ENCODE measurements around the gene ADGRV1. TPM values are rescaled to one million over a fixed set of nuclear protein-coding genes. Genes with fewer than 3 reads are reported as not detected.
"Not testable (repeated sequence)": the region's sequence is repeated elsewhere in the genome, so short reads cannot be mapped to it uniquely, and the experiment has no call there.

Gene ADGRV1
- polyA plus RNA-seq, 4 donors, result 2.6 to 2.9 (median 2.7) TPM; not detected in 1

- Histone ChIP-seq H3K4me1 (ENCODE audit: control insufficient read depth in 3 of 3, insufficient read depth in 2 of 3, low read depth in 1 of 3, low read length in 2 of 3) (no peaks in the 10 kb centered on the region), H3K36me3 (ENCODE audit: control insufficient read depth in 3 of 3, insufficient read depth in 2 of 3, low read depth in 1 of 3, low read length in 3 of 3) (no peaks in the 10 kb centered on the region), H3K27me3 (ENCODE audit: control insufficient read depth in 3 of 3, insufficient read depth in 3 of 3, low read length in 3 of 3) (no peaks in the 10 kb centered on the region), H3K9me3 (ENCODE audit: control insufficient read depth in 2 of 2, insufficient read depth in 1 of 2, low read depth in 1 of 2, low read length in 1 of 2) (no peaks in the 10 kb centered on the region), H3K4me3 (ENCODE audit: low read depth in 1 of 3, low read length in 3 of 3) (no peak overlapping the region), H3K27ac (ENCODE audit: low read depth in 1 of 3, low read length in 2 of 3) (no peak overlapping the region)
- no peak for DNase-seq
- FAIRE-seq, result no peak
- 90 to 96% (median 91%) methylated on average over 3 of the region's 3 CpGs for WGBS, 3 donors
Observed at GRCh38 chr5:90590170-90590569, 31.6 kb downstream of the ADGRV1 start.

GRCh38 chr5:90593083-90593482 is 34.5 kb downstream of the ADGRV1 start:
- H3K27ac ChIP-seq (ENCODE audit: low read depth in 1 of 3, low read length in 2 of 3); FAIRE-seq; H3K4me3 ChIP-seq (ENCODE audit: low read depth in 1 of 3, low read length in 3 of 3); DNase-seq; H3K27me3 ChIP-seq (ENCODE audit: control insufficient read depth in 3 of 3, insufficient read depth in 3 of 3, low read length in 3 of 3); H3K9me3 ChIP-seq (ENCODE audit: control insufficient read depth in 2 of 2, insufficient read depth in 1 of 2, low read depth in 1 of 2, low read length in 1 of 2); H3K36me3 ChIP-seq (ENCODE audit: control insufficient read depth in 3 of 3, insufficient read depth in 2 of 3, low read depth in 1 of 3, low read length in 3 of 3); H3K4me1 ChIP-seq (ENCODE audit: control insufficient read depth in 3 of 3, insufficient read depth in 2 of 3, low read depth in 1 of 3, low read length in 2 of 3): not testable (repeated sequence)
- 92% methylated on average over 6 of the region's 6 CpGs for WGBS, 3 donors

- not testable (repeated sequence) for H3K4me1 ChIP-seq (ENCODE audit: control insufficient read depth in 3 of 3, insufficient read depth in 2 of 3, low read depth in 1 of 3, low read length in 2 of 3); FAIRE-seq; DNase-seq; H3K36me3 ChIP-seq (ENCODE audit: control insufficient read depth in 3 of 3, insufficient read depth in 2 of 3, low read depth in 1 of 3, low read length in 3 of 3); H3K9me3 ChIP-seq (ENCODE audit: control insufficient read depth in 2 of 2, insufficient read depth in 1 of 2, low read depth in 1 of 2, low read length in 1 of 2); H3K27ac ChIP-seq (ENCODE audit: low read depth in 1 of 3, low read length in 2 of 3); H3K4me3 ChIP-seq (ENCODE audit: low read depth in 1 of 3, low read length in 3 of 3); H3K27me3 ChIP-seq (ENCODE audit: control insufficient read depth in 3 of 3, insufficient read depth in 3 of 3, low read length in 3 of 3)
- WGBS, 3 donors, result 93 to 98% (median 96%) methylated on average over 9 to 34 of the region's 34 CpGs
Observed at GRCh38 chr5:90595766-90596165, 37.2 kb downstream of the ADGRV1 start.

- no peaks in the 10 kb centered on the region for H3K36me3 ChIP-seq (ENCODE audit: control insufficient read depth in 3 of 3, insufficient read depth in 2 of 3, low read depth in 1 of 3, low read length in 3 of 3)
- H3K4me1 ChIP-seq (ENCODE audit: control insufficient read depth in 3 of 3, insufficient read depth in 2 of 3, low read depth in 1 of 3, low read length in 2 of 3), result no peaks in the 10 kb centered on the region
- DNase-seq, result no peak
- H3K27ac ChIP-seq (ENCODE audit: low read depth in 1 of 3, low read length in 2 of 3), result no peak overlapping the region
- FAIRE-seq, result no peak
- 89 to 91% (median 90%) methylated on average over 7 of the region's 7 CpGs for WGBS, 3 donors
- no peaks in the 10 kb centered on the region for H3K27me3 ChIP-seq (ENCODE audit: control insufficient read depth in 3 of 3, insufficient read depth in 3 of 3, low read length in 3 of 3)
- no peak overlapping the region for H3K4me3 ChIP-seq (ENCODE audit: low read depth in 1 of 3, low read length in 3 of 3)
- H3K9me3 ChIP-seq (ENCODE audit: control insufficient read depth in 2 of 2, insufficient read depth in 1 of 2, low read depth in 1 of 2, low read length in 1 of 2), result no peaks in the 10 kb centered on the region
Observed at GRCh38 chr5:90598293-90598692, 39.7 kb downstream of the ADGRV1 start.

- WGBS, 3 donors, result 90 to 94% (median 93%) methylated on average over 3 of the region's 3 CpGs
- FAIRE-seq; H3K27me3 ChIP-seq (ENCODE audit: control insufficient read depth in 3 of 3, insufficient read depth in 3 of 3, low read length in 3 of 3); H3K27ac ChIP-seq (ENCODE audit: low read depth in 1 of 3, low read length in 2 of 3); H3K36me3 ChIP-seq (ENCODE audit: control insufficient read depth in 3 of 3, insufficient read depth in 2 of 3, low read depth in 1 of 3, low read length in 3 of 3); H3K4me3 ChIP-seq (ENCODE audit: low read depth in 1 of 3, low read length in 3 of 3); H3K4me1 ChIP-seq (ENCODE audit: control insufficient read depth in 3 of 3, insufficient read depth in 2 of 3, low read depth in 1 of 3, low read length in 2 of 3); H3K9me3 ChIP-seq (ENCODE audit: control insufficient read depth in 2 of 2, insufficient read depth in 1 of 2, low read depth in 1 of 2, low read length in 1 of 2); DNase-seq: not testable (repeated sequence)
Observed at GRCh38 chr5:90600307-90600706, 41.7 kb downstream of the ADGRV1 start.

GRCh38 chr5:90601468-90601867 is 42.9 kb downstream of the ADGRV1 start:
- peaks cover 0 to 3% (median 0%) of the 10 kb centered on the region in 3 donors for H3K4me1 ChIP-seq (ENCODE audit: control insufficient read depth in 3 of 3, insufficient read depth in 2 of 3, low read depth in 1 of 3, low read length in 2 of 3)
- no peaks in the 10 kb centered on the region for H3K36me3 ChIP-seq (ENCODE audit: control insufficient read depth in 3 of 3, insufficient read depth in 2 of 3, low read depth in 1 of 3, low read length in 3 of 3)
- DNase-seq (no peak), FAIRE-seq (no peak)
- 53 to 61% (median 60%) methylated on average over 2 of the region's 2 CpGs for WGBS, 3 donors
- H3K27ac ChIP-seq (ENCODE audit: low read depth in 1 of 3, low read length in 2 of 3), result no peak overlapping the region
- no peaks in the 10 kb centered on the region for H3K27me3 ChIP-seq (ENCODE audit: control insufficient read depth in 3 of 3, insufficient read depth in 3 of 3, low read length in 3 of 3)
- no peak overlapping the region for H3K4me3 ChIP-seq (ENCODE audit: low read depth in 1 of 3, low read length in 3 of 3)
- no peaks in the 10 kb centered on the region for H3K9me3 ChIP-seq (ENCODE audit: control insufficient read depth in 2 of 2, insufficient read depth in 1 of 2, low read depth in 1 of 2, low read length in 1 of 2)

GRCh38 chr5:90602681-90603080 is 44.1 kb downstream of the ADGRV1 start:
- DNase-seq (no peak), FAIRE-seq (no peak)
- Histone ChIP-seq H3K9me3 (ENCODE audit: control insufficient read depth in 2 of 2, insufficient read depth in 1 of 2, low read depth in 1 of 2, low read length in 1 of 2) (no peaks in the 10 kb centered on the region), H3K27ac (ENCODE audit: low read depth in 1 of 3, low read length in 2 of 3) (no peak overlapping the region), H3K27me3 (ENCODE audit: control insufficient read depth in 3 of 3, insufficient read depth in 3 of 3, low read length in 3 of 3) (no peaks in the 10 kb centered on the region), H3K4me1 (ENCODE audit: control insufficient read depth in 3 of 3, insufficient read depth in 2 of 3, low read depth in 1 of 3, low read length in 2 of 3) (peaks cover 0 to 3% (median 0%) of the 10 kb centered on the region in 3 donors), H3K4me3 (ENCODE audit: low read depth in 1 of 3, low read length in 3 of 3) (no peak overlapping the region), H3K36me3 (ENCODE audit: control insufficient read depth in 3 of 3, insufficient read depth in 2 of 3, low read depth in 1 of 3, low read length in 3 of 3) (no peaks in the 10 kb centered on the region)
- 62 to 70% (median 62%) methylated on average over 1 of the region's 1 CpG for WGBS, 3 donors

GRCh38 chr5:90606539-90606938 is 47.9 kb downstream of the ADGRV1 start:
- Histone ChIP-seq H3K9me3 (ENCODE audit: control insufficient read depth in 2 of 2, insufficient read depth in 1 of 2, low read depth in 1 of 2, low read length in 1 of 2) (no peaks in the 10 kb centered on the region), H3K4me3 (ENCODE audit: low read depth in 1 of 3, low read length in 3 of 3) (no peak overlapping the region), H3K27ac (ENCODE audit: low read depth in 1 of 3, low read length in 2 of 3) (no peak overlapping the region), H3K4me1 (ENCODE audit: control insufficient read depth in 3 of 3, insufficient read depth in 2 of 3, low read depth in 1 of 3, low read length in 2 of 3) (peaks cover 0 to 3% (median 0%) of the 10 kb centered on the region in 3 donors), H3K36me3 (ENCODE audit: control insufficient read depth in 3 of 3, insufficient read depth in 2 of 3, low read depth in 1 of 3, low read length in 3 of 3) (no peaks in the 10 kb centered on the region), H3K27me3 (ENCODE audit: control insufficient read depth in 3 of 3, insufficient read depth in 3 of 3, low read length in 3 of 3) (no peaks in the 10 kb centered on the region)
- FAIRE-seq, result no peak
- peak in 1 of 2 donors; percentile 12 for DNase-seq
- 6 to 54% (median 29%) methylated on average over 2 of the region's 2 CpGs for WGBS, 3 donors

- H3K36me3 ChIP-seq (ENCODE audit: control insufficient read depth in 3 of 3, insufficient read depth in 2 of 3, low read depth in 1 of 3, low read length in 3 of 3), result no peaks in the 10 kb centered on the region
- H3K4me3 ChIP-seq (ENCODE audit: low read depth in 1 of 3, low read length in 3 of 3), result no peak overlapping the region
- no peaks in the 10 kb centered on the region for H3K9me3 ChIP-seq (ENCODE audit: control insufficient read depth in 2 of 2, insufficient read depth in 1 of 2, low read depth in 1 of 2, low read length in 1 of 2)
- H3K27ac ChIP-seq (ENCODE audit: low read depth in 1 of 3, low read length in 2 of 3), result no peak overlapping the region
- no peaks in the 10 kb centered on the region for H3K4me1 ChIP-seq (ENCODE audit: control insufficient read depth in 3 of 3, insufficient read depth in 2 of 3, low read depth in 1 of 3, low read length in 2 of 3)
- H3K27me3 ChIP-seq (ENCODE audit: control insufficient read depth in 3 of 3, insufficient read depth in 3 of 3, low read length in 3 of 3), result no peaks in the 10 kb centered on the region
- no peak for FAIRE-seq
- 15 to 29% (median 21%) methylated on average over 1 of the region's 1 CpG for WGBS, 3 donors
- no peak for DNase-seq
Observed at GRCh38 chr5:90612919-90613318, 54.3 kb downstream of the ADGRV1 start.
